ENCODE measurements around the gene SRCAP. TPM values are rescaled to one million over a fixed set of nuclear protein-coding genes. Genes with fewer than 3 reads are reported as not detected.

SRCAP gene
- total RNA-seq, 1 donor from 2014 or later, result 94.5 TPM

DNA sequence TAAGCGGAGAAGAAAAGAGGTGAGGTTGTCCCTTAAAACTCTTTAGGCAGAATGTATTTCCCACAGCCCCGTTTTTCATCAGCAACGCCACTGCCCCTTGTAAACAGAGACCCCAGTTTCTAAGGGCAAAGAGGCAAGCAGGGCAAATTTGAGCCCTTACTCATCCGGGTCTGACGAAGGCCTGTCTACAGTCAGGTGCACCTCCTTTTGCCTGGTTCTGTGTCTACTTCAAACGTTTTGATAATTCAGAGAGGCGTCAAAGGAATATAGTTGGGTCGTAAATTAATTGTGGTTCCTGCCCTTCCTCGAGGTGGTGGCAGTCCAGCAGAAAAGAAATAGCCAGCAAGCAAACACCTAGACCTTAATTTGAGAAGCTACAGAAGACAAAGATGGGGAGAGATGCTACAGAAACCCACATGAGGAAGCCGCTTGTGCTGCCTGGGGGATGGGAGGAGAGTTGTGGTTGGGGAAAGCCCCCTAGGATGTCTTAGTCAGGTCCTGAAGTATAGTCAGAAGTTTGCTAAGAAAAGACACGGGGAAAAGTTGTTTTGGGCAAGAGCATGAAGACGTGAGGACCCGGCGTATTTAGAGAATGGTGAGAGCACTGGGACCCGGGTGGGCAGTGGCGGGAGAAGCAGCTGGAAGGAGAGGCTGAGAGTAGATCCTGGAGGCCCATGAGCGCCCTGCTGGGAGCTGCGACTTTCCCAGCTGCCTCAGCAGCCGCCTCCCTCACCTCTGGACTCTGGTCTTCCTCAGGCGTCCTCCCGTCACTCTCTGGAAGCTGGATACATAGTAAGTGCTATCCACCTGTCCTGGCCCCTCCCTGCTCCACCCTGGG lies 38.3 kb upstream of the SRCAP start:
- peaks cover 39% of the 10 kb centered on the region for H3K4me1 Mint-ChIP-seq
- H3K36me3 Mint-ChIP-seq (ENCODE audit: low read depth), result peaks cover 9% of the 10 kb centered on the region
- H3K27me3 Mint-ChIP-seq (ENCODE audit: low read depth), result peaks cover 3% of the 10 kb centered on the region
- peak overlapping the region; percentile 79 for H3K4me3 Mint-ChIP-seq
- H3K9me3 Mint-ChIP-seq, result no peaks in the 10 kb centered on the region
- TF ChIP-seq, protein P1, sequence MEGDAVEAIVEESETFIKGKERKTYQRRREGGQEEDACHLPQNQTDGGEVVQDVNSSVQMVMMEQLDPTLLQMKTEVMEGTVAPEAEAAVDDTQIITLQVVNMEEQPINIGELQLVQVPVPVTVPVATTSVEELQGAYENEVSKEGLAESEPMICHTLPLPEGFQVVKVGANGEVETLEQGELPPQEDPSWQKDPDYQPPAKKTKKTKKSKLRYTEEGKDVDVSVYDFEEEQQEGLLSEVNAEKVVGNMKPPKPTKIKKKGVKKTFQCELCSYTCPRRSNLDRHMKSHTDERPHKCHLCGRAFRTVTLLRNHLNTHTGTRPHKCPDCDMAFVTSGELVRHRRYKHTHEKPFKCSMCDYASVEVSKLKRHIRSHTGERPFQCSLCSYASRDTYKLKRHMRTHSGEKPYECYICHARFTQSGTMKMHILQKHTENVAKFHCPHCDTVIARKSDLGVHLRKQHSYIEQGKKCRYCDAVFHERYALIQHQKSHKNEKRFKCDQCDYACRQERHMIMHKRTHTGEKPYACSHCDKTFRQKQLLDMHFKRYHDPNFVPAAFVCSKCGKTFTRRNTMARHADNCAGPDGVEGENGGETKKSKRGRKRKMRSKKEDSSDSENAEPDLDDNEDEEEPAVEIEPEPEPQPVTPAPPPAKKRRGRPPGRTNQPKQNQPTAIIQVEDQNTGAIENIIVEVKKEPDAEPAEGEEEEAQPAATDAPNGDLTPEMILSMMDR (conservative IDR thresholded peaks at IDR 0.05), result no peak
- no peak overlapping the region for H3K27ac Mint-ChIP-seq (ENCODE audit: unreplicated experiment)
- no peak for DNase-seq (ENCODE audit: low read depth, low spot score)

DNA sequence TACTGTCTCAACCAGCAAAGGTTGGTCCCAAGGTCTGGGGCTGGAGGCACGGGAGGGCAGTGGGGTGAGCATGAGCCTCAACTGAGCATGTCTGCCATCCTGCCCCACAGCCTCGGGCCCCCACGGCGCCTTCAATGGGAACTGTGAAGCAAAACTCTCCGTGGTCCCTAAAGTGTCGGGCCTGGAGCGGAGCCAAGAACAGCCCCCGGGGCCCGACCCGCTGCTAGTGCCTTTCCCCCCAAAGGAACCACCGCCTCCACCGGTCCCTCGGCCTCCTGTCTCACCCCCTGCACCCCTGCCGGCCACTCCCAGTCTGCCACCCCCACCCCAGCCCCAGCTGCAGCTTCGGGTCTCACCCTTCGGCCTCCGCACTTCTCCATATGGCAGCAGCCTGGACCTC lies 36.5 kb upstream of the SRCAP start:
- peak overlapping the region; percentile 79 for H3K4me3 Mint-ChIP-seq
- peak overlapping the region; percentile 43 for H3K27ac Mint-ChIP-seq (ENCODE audit: unreplicated experiment)
- H3K27me3 Mint-ChIP-seq (ENCODE audit: low read depth), result peaks cover 3% of the 10 kb centered on the region
- TF ChIP-seq, protein P1 (conservative IDR thresholded peaks at IDR 0.05), result no peak
- H3K9me3 Mint-ChIP-seq, result no peaks in the 10 kb centered on the region
- peaks cover 9% of the 10 kb centered on the region for H3K36me3 Mint-ChIP-seq (ENCODE audit: low read depth)
- H3K4me1 Mint-ChIP-seq, result peaks cover 30% of the 10 kb centered on the region
- DNase-seq (ENCODE audit: low read depth, low spot score), result no peak

DNA sequence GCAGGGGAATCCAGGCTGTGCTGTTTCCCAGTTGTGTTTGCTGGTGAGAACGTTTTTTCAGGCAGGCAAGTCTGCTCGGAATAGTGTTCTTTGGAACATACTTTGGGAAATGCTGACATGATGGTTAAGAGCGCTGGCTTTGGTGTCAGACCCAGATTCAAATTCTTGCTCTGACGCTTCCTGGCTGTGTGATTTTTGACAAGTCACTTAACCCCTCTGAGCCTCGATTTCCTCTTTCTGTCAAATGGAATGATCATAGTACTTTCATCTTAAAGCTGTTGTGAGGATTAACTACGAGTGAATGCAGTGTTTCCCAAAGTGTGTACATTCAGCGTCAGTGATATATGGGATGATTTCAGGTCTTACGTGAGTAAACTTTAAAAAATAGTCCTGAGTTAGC lies 35.9 kb upstream of the SRCAP start:
- peaks cover 13% of the 10 kb centered on the region for H3K36me3 Mint-ChIP-seq (ENCODE audit: low read depth)
- TF ChIP-seq, protein P1 (conservative IDR thresholded peaks at IDR 0.05), result no peak

DNA sequence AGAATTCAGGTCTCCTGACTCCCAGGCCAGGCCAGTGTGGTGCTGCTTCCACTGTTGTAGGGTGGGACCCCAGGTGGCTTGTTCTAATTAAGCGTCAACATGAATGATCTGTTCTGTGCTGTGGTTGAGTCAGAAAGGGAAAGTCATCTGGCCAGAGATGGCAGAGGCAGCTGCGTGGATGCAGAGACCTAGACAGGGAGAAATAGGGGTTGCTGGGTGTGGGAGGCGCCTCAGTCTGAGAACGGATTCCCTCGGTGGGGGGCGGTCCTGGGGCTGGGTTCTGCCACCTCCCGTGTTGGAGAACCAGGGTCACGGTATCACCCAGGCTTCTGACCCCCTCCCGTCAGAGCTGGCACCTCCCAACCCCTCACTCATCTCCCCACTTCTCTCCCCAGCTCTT lies 35.2 kb upstream of the SRCAP start:
- no peaks in the 10 kb centered on the region for H3K9me3 Mint-ChIP-seq
- peak overlapping the region; percentile 74 for H3K4me3 Mint-ChIP-seq
- H3K27ac Mint-ChIP-seq (ENCODE audit: unreplicated experiment), result peak overlapping the region; percentile 37
- no peak for DNase-seq (ENCODE audit: low read depth, low spot score)
- H3K36me3 Mint-ChIP-seq (ENCODE audit: low read depth), result peaks cover 14% of the 10 kb centered on the region
- TF ChIP-seq, protein P1 (conservative IDR thresholded peaks at IDR 0.05), result no peak
- H3K27me3 Mint-ChIP-seq (ENCODE audit: low read depth), result no peaks in the 10 kb centered on the region
- H3K4me1 Mint-ChIP-seq, result peaks cover 27% of the 10 kb centered on the region

More for the DNA sequence above, 35.9 kb upstream of the SRCAP start:
- Mint-ChIP-seq H3K9me3 (no peaks in the 10 kb centered on the region), H3K4me3 (peak overlapping the region; percentile 74), H3K27me3 (ENCODE audit: low read depth) (peaks cover 2% of the 10 kb centered on the region), H3K27ac (ENCODE audit: unreplicated experiment) (no peak overlapping the region), H3K4me1 (peaks cover 27% of the 10 kb centered on the region)
- DNase-seq (ENCODE audit: low read depth, low spot score), result no peak

DNA sequence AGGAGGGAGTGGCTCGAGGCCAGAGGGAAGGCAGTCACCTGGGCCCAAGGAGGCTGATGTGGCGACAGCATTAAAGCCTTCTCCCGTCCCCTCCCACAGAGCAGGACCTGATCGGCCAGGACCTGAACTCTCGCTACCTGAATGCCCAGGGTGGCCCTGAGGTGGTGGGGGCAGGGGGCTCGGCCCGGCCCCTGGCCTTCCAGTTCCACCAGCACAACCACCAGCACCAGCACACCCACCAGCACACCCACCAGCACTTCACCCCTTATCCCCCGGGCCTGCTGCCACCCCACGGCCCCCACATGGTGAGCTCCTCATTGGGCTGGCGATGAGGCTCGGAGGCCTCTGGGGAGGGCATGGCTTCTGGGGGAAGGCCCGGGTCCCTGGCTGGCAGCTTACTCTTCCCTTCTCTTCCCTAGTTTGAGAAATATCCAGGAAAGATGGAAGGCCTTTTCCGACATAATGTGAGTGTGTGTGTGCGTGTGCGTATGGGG lies 34.3 kb upstream of the SRCAP start:
- no peak overlapping the region for H3K27ac Mint-ChIP-seq (ENCODE audit: unreplicated experiment)
- peaks cover 27% of the 10 kb centered on the region for H3K4me1 Mint-ChIP-seq
- no peaks in the 10 kb centered on the region for H3K27me3 Mint-ChIP-seq (ENCODE audit: low read depth)
- no peak for DNase-seq (ENCODE audit: low read depth, low spot score)
- no peak overlapping the region for H3K4me3 Mint-ChIP-seq
- no peaks in the 10 kb centered on the region for H3K9me3 Mint-ChIP-seq
- TF ChIP-seq, protein P1 (conservative IDR thresholded peaks at IDR 0.05), result no peak
- H3K36me3 Mint-ChIP-seq (ENCODE audit: low read depth), result peaks cover 14% of the 10 kb centered on the region

All from neural crest cell (in vitro differentiated cells).